Endometrium (tissue), 2 donors: ENCODE data around the gene HARBI1.
"Not testable (repeated sequence)": the region's sequence is repeated elsewhere in the genome, so short reads cannot be mapped to it uniquely, and the experiment has no call there.

ENCODE experiments used
- FAIRE-seq: peaks from 2 replicates; lab custom pipeline; 2012; peaks lifted over from hg19 to GRCh38; lab: Jason Lieb, UNC
- donor health status: control.
- donor health status: control.

Gene HARBI1

DNA sequence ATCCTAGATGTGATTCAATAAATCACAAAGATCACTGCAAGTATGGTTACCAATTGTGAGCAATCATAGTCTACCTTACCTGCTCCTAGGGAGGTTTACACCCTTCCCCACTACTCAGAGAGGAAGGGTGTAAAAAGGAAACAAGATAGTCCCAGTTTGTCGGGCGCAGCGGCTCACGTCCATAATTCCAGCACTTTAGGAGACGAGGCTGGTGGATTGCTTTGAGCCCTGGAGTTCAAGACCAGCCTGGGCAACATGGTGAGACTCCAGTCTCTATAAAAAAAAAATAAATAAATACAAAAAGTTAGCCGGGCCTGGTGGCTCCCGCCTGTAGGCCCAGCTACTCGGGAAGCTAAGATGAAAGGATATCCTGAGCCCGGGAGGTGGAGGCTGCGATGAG, 22.2 kb downstream of the HARBI1 start:
- FAIRE-seq, result no peak

GRCh38 chr11:46594374-46594700, 22.7 kb downstream of the HARBI1 start:
- FAIRE-seq, result no peak

GRCh38 chr11:46593550-46594373, 23.3 kb downstream of the HARBI1 start, which contains the start of gene AMBRA1:
TSS of gene AMBRA1 (minus strand) at chr11:46594023. CDS start at chr11:46548380, 45,643 bp downstream.
- no peak for FAIRE-seq

- FAIRE-seq, result no peak
These were observed 26.1 kb downstream of the HARBI1 start for GRCh38 chr11:46590740-46591605.

DNA sequence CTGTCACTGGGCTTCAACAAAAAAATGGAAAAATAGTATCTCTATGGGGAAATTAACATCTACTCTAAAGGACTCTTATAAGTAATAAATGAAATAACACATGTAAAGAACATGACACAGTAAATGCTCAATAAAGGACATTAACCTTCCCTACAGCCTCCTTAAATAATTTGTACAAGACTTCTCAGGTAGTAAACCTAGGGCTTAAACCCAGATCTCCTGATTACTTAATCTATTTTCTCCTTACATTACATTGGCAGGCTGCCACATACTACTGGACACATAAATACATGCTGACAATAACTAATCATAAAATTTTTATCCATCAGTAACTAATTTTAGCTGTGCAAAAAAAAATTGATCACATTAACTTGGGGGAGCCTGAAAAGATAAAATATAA, 28.1 kb downstream of the HARBI1 start:
- no peak for FAIRE-seq

GRCh38 chr11:46588131-46588530, 28.9 kb downstream of the HARBI1 start:
- FAIRE-seq, result no peak

- FAIRE-seq, result not testable (repeated sequence)
These were observed 33.5 kb downstream of the HARBI1 start for GRCh38 chr11:46583513-46583912.

- FAIRE-seq, result no peak
These were observed 34.4 kb downstream of the HARBI1 start for GRCh38 chr11:46582588-46582987.

DNA sequence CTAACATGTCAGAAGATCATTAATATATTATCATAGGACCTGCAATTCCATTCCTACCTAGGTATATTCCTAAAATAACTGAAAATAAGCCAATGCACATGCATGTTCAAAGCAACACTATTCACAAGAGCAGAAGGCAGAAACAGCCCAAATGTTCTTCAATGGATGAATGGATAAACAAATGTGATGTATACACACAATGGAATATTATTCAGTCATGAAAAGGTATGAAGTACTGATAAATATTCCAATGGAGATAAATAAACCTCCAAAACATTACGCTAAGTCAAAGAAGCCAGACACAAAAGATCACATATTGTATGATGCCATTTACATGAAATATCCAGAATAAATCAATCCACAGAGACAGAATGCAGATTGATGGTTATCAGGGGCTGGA, 40.0 kb downstream of the HARBI1 start:
- FAIRE-seq, result no peak

DNA sequence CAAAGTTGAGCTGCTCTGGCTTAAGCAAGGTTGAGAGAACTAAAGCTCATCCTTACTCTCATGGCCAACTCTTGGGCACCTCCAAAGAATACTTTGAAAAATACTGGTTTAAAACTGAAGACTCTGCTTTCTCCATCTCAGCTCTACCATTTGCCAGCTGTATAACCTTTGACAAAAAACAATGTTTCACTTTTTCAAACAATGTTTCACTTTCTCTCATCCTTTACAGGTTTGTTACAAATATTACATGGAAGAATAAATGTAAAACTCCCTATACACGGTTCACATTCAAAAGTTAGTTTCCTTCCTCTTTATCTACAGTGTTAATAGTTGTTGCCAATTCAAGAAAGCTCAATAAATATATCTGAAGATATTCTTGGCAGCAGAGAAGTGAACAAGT, 42.4 kb downstream of the HARBI1 start:
- no peak for FAIRE-seq

GRCh38 chr11:46570790-46571398, 46.1 kb downstream of the HARBI1 start:
- FAIRE-seq, result no peak

DNA sequence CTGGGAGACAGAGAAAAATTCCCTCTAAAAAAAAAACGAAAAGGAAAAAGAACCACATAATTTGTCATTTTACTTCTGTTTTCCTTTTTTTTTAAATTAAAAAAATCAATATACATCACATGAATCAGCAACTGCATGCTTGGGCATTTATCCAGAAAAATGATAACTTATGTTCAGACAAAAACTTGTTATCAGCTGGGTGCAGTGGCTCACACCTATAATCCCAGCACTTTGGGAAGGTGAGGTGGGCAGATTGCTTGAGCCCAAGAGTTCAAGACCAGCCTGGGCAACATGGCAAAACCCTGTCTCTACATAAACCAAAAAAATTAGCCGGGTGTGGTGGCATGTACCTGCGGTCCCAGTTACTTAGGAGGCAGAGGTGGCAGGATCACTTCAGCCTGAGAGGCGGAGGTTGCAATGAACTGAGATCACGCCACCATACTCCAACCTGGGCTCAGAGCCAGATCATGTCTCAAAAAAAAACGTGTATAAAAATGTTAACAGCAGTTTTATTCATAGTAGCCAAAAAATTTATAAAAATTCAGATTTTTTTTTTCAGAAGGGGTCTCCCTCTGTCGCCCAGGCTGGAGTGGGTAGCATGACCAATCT, 51.7 kb downstream of the HARBI1 start:
- FAIRE-seq, result no peak

- no peak for FAIRE-seq
These were observed 52.6 kb downstream of the HARBI1 start for GRCh38 chr11:46564459-46564858.

- no peak for FAIRE-seq
These were observed 54.5 kb downstream of the HARBI1 start for GRCh38 chr11:46562527-46562926.

DNA sequence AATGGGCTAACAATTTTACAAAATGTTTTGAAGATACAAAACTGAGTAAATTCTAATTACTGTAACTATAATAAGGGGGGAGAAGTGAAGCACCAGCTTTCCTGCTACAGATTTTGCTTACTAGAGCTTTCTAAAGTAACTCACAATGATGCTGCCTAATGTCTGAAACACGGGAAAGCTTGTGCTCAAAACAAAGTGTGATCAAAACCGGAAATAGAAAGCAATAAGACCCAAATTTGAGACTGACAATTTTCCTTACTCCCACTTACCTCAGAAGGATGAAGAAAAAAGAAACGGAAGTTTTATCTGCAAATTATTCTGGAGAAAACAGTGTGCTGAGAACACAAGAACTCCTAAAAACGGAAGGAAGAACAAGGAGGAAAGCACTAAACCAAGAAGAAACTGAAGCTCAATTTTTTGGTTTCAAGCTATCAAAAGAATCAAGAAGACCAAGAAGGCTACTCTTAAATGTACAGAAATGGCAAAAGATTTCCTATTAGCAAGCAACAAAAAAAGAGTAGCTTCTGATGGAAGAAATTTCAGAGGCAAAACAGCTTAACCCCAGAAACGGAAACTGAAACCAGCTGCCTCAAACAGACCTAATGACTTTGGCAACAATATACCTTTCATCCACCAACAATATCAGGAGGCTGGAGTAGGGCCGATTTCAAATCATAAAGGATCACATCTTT, 56.6 kb downstream of the HARBI1 start:
- FAIRE-seq, result no peak

GRCh38 chr11:46559815-46560214, 57.2 kb downstream of the HARBI1 start:
- FAIRE-seq, result no peak

DNA sequence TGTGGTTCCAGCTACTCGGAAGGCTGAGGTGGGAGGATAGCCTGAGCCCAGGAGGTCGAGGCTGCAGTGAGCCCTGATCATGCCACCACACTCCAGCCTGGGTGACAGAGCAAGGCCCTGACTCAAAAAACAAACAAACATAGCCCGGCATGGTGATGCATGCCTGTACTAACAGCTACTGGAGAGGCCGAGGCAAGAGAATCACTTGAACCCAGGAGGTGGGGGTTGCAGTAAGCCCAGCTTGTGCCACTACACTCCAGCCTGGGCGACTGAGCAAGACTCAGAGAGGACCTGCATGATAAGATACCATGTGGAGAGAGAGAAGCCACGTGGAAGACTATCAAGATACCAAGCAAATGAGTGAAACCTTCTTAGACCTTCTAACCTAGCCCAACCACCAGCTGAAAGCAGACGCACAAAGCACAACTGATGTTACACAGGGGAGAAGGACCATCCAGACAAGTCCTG, 59.3 kb downstream of the HARBI1 start:
- no peak for FAIRE-seq

GRCh38 chr11:46555267-46556054, 61.6 kb downstream of the HARBI1 start:
- FAIRE-seq, result peak; percentile 23

DNA sequence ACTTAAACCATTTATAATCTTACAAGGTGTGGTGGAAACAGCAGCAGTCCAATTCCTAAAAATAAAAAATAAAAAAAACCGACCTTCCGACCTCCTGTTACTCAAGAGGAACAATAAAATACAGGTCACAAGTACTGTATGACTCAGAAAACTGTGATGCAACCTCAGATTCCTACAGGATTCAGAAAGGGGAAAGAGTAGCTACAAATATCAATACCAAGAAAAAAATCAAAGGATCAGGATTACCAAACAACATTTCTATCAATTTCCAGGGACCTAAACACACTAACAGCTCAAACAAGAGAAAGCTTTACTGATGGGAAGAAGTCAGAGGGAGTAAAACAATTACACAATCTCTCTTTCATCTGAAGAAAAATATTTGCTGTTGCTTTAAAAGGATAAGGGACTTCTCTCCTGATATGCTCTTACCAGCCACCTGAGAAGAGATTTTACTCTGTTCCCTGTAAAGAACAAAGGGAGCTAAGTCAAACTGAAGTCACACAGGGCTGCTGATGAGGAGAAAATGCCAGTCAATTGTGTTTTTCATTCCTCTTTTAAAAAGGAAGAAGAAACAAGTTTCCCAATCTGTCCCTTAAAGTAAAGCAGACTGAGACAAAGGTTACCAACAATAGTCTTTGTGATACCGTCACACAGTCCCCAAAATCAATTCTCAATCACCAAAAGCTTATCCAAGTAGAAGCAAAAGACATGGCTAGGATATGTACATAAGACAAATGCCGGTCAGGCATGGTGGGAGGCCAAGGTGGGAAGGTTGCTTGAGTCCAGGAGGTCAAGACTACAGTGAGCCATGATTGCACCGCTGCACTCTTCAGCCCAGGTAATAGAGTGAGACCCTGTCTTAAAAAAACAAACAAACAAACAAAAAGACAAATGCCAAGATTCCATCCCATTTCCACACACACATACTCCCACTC, 62.5 kb downstream of the HARBI1 start:
- no peak for FAIRE-seq

DNA sequence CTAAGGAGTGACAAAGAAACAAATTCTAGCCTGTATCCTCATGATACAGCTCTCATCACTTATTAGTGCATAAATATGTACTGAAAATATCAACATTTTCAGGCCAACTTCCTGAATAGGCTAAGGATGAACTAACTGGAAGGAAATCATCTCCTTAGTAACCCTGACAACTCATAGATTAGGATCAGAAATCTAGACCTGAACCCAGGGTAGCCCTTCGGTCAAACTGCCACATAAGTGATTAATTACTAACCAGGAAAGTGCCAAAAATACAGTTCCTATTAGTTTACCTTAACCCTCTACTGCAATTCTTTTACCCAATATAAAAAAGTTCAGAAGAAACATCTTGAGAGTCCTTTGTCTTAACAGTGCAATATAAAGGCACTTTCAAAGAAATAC, 63.2 kb downstream of the HARBI1 start:
- FAIRE-seq, result no peak
